IMR-90 (cell line): ENCODE data around the gene EPHA5. TPM values are rescaled to one million over a fixed set of nuclear protein-coding genes. Genes with fewer than 3 reads are reported as not detected.

Source experiments
- ATAC-seq: fragments of 200-7000 bp; cut with Tn5 transposase; 2 replicates; pipeline ENCODE4 v1.9.1; 2020; ENCODE audit warnings: low read depth, mild to moderate bottlenecking, moderate library complexity
- BruUV-seq: library from RNA; stranded (reverse); fragments of 400-500 nt; replicated peaks from 2 replicates; lab custom pipeline; 2021; lab: Mats Ljungman, UMichigan
- CTCF ChIA-PET: fragments of 300-600 bp; formaldehyde crosslinking; extraction: SDS; loops from one replicate; lab custom pipeline; 2021; ENCODE audit warnings: antibody characterized with exemption; lab: Yijun Ruan, JAX
- POLR2A ChIA-PET: fragments of 300-600 bp; sonication (Branson Sonifier 250); formaldehyde crosslinking; loops from one replicate; lab custom pipeline; 2022; ENCODE audit warnings: antibody characterized with exemption; ENCODE audit not compliant: unreplicated experiment; lab: Charles Lee
- DNase-seq: peaks from one replicate; pipeline ENCODE4 v3.0.0; 2013
- H2AFZ ChIP-seq: replicated peaks from 2 replicates; pipeline ENCODE3; 2013; ENCODE audit warnings: low read length, mild to moderate bottlenecking; ENCODE audit not compliant: poor library complexity
- H2AK5ac ChIP-seq: 2 replicates; pipeline ENCODE4 v1.6.1; 2013; ENCODE audit warnings: low read depth, low read length, inconsistent platforms
- H2AK9ac ChIP-seq: replicated peaks from 2 replicates; pipeline ENCODE3; 2013; ENCODE audit warnings: mild to moderate bottlenecking, low read depth, low read length, moderate library complexity; ENCODE audit not compliant: poor library complexity
- H2BK120ac ChIP-seq: 2 replicates; pipeline ENCODE4 v1.6.1; 2013; ENCODE audit warnings: low read depth, low read length, inconsistent platforms
- H2BK15ac ChIP-seq: 3 replicates; pipeline ENCODE4 v1.6.1; 2013; ENCODE audit warnings: low read depth, low read length, inconsistent platforms
- H2BK20ac ChIP-seq: 2 replicates; pipeline ENCODE4 v1.6.1; 2013; ENCODE audit warnings: low read depth, mild to moderate bottlenecking, inconsistent platforms, low read length, moderate library complexity
- H2BK5ac ChIP-seq: 2 replicates; pipeline ENCODE4 v1.6.1; 2013; ENCODE audit warnings: mild to moderate bottlenecking, low read depth, low read length, inconsistent platforms; ENCODE audit not compliant: poor library complexity, severe bottlenecking
- H3K14ac ChIP-seq: replicated peaks from 2 replicates; pipeline ENCODE4 v1.6.1; 2013; ENCODE audit warnings: low read depth, low read length, inconsistent platforms
- H3K18ac ChIP-seq: 2 replicates; pipeline ENCODE4 v1.6.1; 2013; ENCODE audit warnings: low read depth, low read length, control low read depth
- H3K23ac ChIP-seq: 2 replicates; pipeline ENCODE4 v1.6.1; 2013; ENCODE audit warnings: low read depth, low read length, inconsistent platforms
- H3K27ac ChIP-seq: 2 replicates; pipeline ENCODE4 v1.5.1; 2013; ENCODE audit warnings: mild to moderate bottlenecking, control low read depth, low read length; ENCODE audit not compliant: insufficient read depth
- H3K27me3 ChIP-seq: 2 replicates; pipeline ENCODE4 v1.6.1; 2013; ENCODE audit warnings: low read length; ENCODE audit not compliant: control insufficient read depth, insufficient read depth
- H3K36me3 ChIP-seq: 2 replicates; pipeline ENCODE4 v1.6.1; 2013; ENCODE audit warnings: low read length, mixed read lengths; ENCODE audit not compliant: control insufficient read depth, insufficient read depth
- H3K4ac ChIP-seq: 2 replicates; pipeline ENCODE4 v1.6.1; 2013; ENCODE audit warnings: low read depth, low read length, inconsistent platforms
- H3K4me1 ChIP-seq: 2 replicates; pipeline ENCODE4 v1.6.1; 2013; ENCODE audit warnings: low read length, mixed read lengths; ENCODE audit not compliant: control insufficient read depth, insufficient read depth
- H3K4me2 ChIP-seq: 2 replicates; pipeline ENCODE4 v1.6.1; 2013; ENCODE audit warnings: low read depth, mild to moderate bottlenecking, control low read depth, low read length, moderate library complexity
- H3K4me3 ChIP-seq: 2 replicates; pipeline ENCODE4 v1.5.1; 2013; ENCODE audit warnings: low read depth, mild to moderate bottlenecking, control low read depth, low read length, moderate library complexity; ENCODE audit not compliant: insufficient read depth
- H3K56ac ChIP-seq: 2 replicates; pipeline ENCODE4 v1.6.1; 2013; ENCODE audit warnings: low read length, inconsistent platforms; ENCODE audit not compliant: insufficient read depth; ENCODE audit errors: extremely low read depth
- H3K79me1 ChIP-seq, 2 experiments: 2 replicates each; pipeline ENCODE4 v1.6.1; 2013; ENCODE audit warnings: low read length in 2 of 2, inconsistent platforms in 1 of 2, low read depth in 1 of 2
- H3K9ac ChIP-seq: 2 replicates; pipeline ENCODE4 v1.6.1; 2013; ENCODE audit warnings: low read depth, low read length, control low read depth
- H3K9me1 ChIP-seq: 2 replicates; pipeline ENCODE4 v1.6.1; 2013; ENCODE audit warnings: low read length, inconsistent platforms; ENCODE audit not compliant: insufficient read depth
- H3K9me3 ChIP-seq: 2 replicates; pipeline ENCODE4 v1.6.1; 2013; ENCODE audit warnings: low read length; ENCODE audit not compliant: control insufficient read depth, insufficient read depth
- H4K20me1 ChIP-seq: 2 replicates; pipeline ENCODE4 v1.6.1; 2013; ENCODE audit warnings: low read length, inconsistent platforms; ENCODE audit not compliant: insufficient read depth
- H4K5ac ChIP-seq: 2 replicates; pipeline ENCODE4 v1.6.1; 2013; ENCODE audit warnings: mild to moderate bottlenecking, low read depth, low read length, control low read depth
- H4K8ac ChIP-seq, 2 experiments: 2 replicates each; pipeline ENCODE4 v1.6.1; 2013; ENCODE audit warnings: low read depth in 2 of 2, low read length in 2 of 2, control low read depth in 1 of 2, inconsistent platforms in 1 of 2
- H4K91ac ChIP-seq: 2 replicates; pipeline ENCODE4 v1.6.1; 2013; ENCODE audit warnings: low read depth, low read length, inconsistent platforms; ENCODE audit not compliant: insufficient read depth
- BHLHE40 ChIP-seq: fragments of 150-350 bp; IDR thresholded peaks from 2 replicates; pipeline ENCODE4 v1.6.1; 2016; ENCODE audit warnings: mild to moderate bottlenecking, low read depth, low read length
- NFE2L2 ChIP-seq: fragments of 150-350 bp; IDR thresholded peaks from 2 replicates; pipeline ENCODE4 v1.6.1; 2016; ENCODE audit warnings: low read depth, mild to moderate bottlenecking, low read length
- POLR2A ChIP-seq: IDR thresholded peaks from 2 replicates; pipeline ENCODE4 v1.6.1; 2012; ENCODE audit warnings: mild to moderate bottlenecking, low read depth, low read length
- RCOR1 ChIP-seq: IDR thresholded peaks from 2 replicates; pipeline ENCODE4 v1.6.1; 2012; ENCODE audit warnings: mild to moderate bottlenecking, low read length, improper control_type of control experiment; ENCODE audit not compliant: insufficient replicate concordance
- WGBS, 2 experiments: methylation state at CpG; one replicate each; pipeline versions ENCODE4 v1.1.5 to v1.1.7; 2013; ENCODE audit warnings: missing lambda C conversion rate in 2 of 2; ENCODE audit not compliant: insufficient read length in 1 of 2; ENCODE audit errors: extremely low coverage in 2 of 2; 5-methylcytosine and 5-hydroxymethylcytosine counted together
- dilution Hi-C: fragments of 300-500 bp; cut with HindIII; formaldehyde crosslinking; loops from one replicate; pipeline ENCODE4 v1.14.3; 2018; ENCODE audit warnings: low sequenced_read_pairs; ENCODE audit not compliant: unreplicated experiment
- in situ Hi-C: fragments of 300-500 bp; cut with MboI; formaldehyde crosslinking; loops from 3 replicates; pipeline ENCODE4 v1.14.3; 2019; ENCODE audit warnings: low sequenced_read_pairs, inconsistent platforms, mixed read lengths
- intact Hi-C: fragments of 100-400 bp; cut with micrococcal nuclease; formaldehyde crosslinking; loops from 2 replicates; pipeline ENCODE4 v1.10.0; 2022
- polyA plus RNA-seq, 3 experiments: library from polyadenylated mRNA; depleted of rRNA; stranded (reverse); fragments of >200 nt; gene quantifications; 2 replicates each; pipeline ENCODE4 v1.2.3, GENCODE V29; 2012; ENCODE audit warnings: low replicate concordance in 1 of 3
- total RNA-seq: library from RNA; depleted of rRNA; stranded (reverse); fragments of >200 nt; gene quantifications from 2 replicates; pipeline ENCODE4 v1.2.3, GENCODE V29; 2012

The EPHA5 gene
- total and polyA plus RNA-seq, 2 of the 4 experiments (the other 2 are of a cell fraction), result 0.07 to 0.18 TPM

DNA sequence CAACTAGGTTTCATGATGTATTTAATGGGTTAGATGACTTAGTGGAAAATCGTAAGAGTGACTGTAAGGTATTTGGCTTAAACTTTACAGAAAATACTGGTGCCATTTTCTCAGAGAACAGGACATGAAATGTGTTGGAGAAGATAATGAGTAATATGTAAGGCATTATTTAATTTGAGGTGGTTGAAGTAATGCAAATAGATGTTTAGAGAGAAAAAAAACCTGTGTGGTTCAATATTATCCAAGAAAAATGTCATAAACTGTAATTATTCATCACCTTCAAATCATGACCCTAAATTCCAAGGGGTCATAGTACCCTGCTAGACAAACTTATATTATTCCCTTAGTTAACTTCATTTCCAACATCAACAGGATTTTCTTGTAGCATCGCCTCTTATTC is 171.7 kb downstream of the EPHA5 start:
- intact Hi-C loops, result no loop called here
- in situ Hi-C loops, result no loop called here
- Histone ChIP-seq H3K4me3 (no peak overlapping the region), H3K4me2 (no peak overlapping the region), H3K27ac (no peak overlapping the region), H3K4ac (no peak overlapping the region), H3K27me3 (no peaks in the 10 kb centered on the region), H2AK9ac (no peak overlapping the region), H3K36me3 (no peaks in the 10 kb centered on the region), H4K8ac (no peak overlapping the region), H3K18ac (no peak overlapping the region), H3K56ac (no peak overlapping the region), H3K23ac (no peak overlapping the region), H3K4me1 (no peaks in the 10 kb centered on the region), H2BK15ac (no peak overlapping the region), H2AK5ac (no peak overlapping the region), H3K14ac (no peak overlapping the region), H4K91ac (no peak overlapping the region), H3K9me1 (no peaks in the 10 kb centered on the region), H2BK120ac (no peak overlapping the region), H4K5ac (no peak overlapping the region), H3K79me1 (no peaks in the 10 kb centered on the region), H2AFZ (no peak overlapping the region), H2BK5ac (no peak overlapping the region), H4K20me1 (no peaks in the 10 kb centered on the region), H3K9me3 (no peaks in the 10 kb centered on the region; the same call in 1 of the 2 replicates), H2BK20ac (no peak overlapping the region), H3K9ac (no peak overlapping the region)
- DNase-seq (no peak), ATAC-seq (no peak)
- ChIA-PET POLR2A (no interaction called here), CTCF (no interaction called here)
- BruUV-seq, result no TSS peak
- TF ChIP-seq POLR2A (no peak), NFE2L2 (no peak), RCOR1 (no peak), BHLHE40 (no peak)
- no CpG with 5 or more reads among the region's 2 CpGs for WGBS, 2 experiments
- dilution Hi-C loops, result no loop called here
